Measurements from ENCODE around the gene NKIRAS2. TPM values are rescaled to one million over a fixed set of nuclear protein-coding genes. Genes with fewer than 3 reads are reported as not detected.

Gene NKIRAS2
- total and polyA plus RNA-seq, 2 of the 13 experiments (the other 11 are each of a cell fraction or from before 2014, with no cell fraction given): 27.9 to 42.0 TPM

GRCh38 chr17:41989702-41990419 is 30.0 kb upstream of the NKIRAS2 start (continued):
- TF ChIP-seq HMGXB4 (CRISPR knock-in tag; IDR thresholded peaks at IDR 0.05; ENCODE audit: borderline replicate concordance in 1 of 2, low read depth in 1 of 2): peak in 1 of 2 experiments; percentile 49; a peak in 1 of 4 replicates
- peak; percentile 61; the same call in 1 of the 2 replicates for TF ChIP-seq TBX2 (CRISPR knock-in tag; IDR thresholded peaks at IDR 0.05; ENCODE audit: borderline replicate concordance)
- no peak for TF ChIP-seq FIP1L1 (IDR thresholded peaks at IDR 0.05; ENCODE audit: borderline replicate concordance, insufficient read depth, low read depth, low read length)
- TF ChIP-seq NR2F1 (CRISPR knock-in tag; IDR thresholded peaks at IDR 0.05): peak in 1 of 2 experiments; percentile 19; a peak in 1 of 4 replicates
- no peak for TF ChIP-seq KDM2A (CRISPR knock-in tag; IDR thresholded peaks at IDR 0.05; ENCODE audit: borderline replicate concordance, low read depth)
- peak; percentile 39; the same call in 1 of the 2 replicates for TF ChIP-seq GABPB1 (CRISPR knock-in tag; IDR thresholded peaks at IDR 0.05)
- TF ChIP-seq TCF7L2 (IDR thresholded peaks at IDR 0.05; ENCODE audit: low read depth, low read length): no peak
- no peak for TF ChIP-seq CEBPZ (IDR thresholded peaks at IDR 0.05; ENCODE audit: low read length)
- peak; percentile 64 for TF ChIP-seq XRCC5 (optimal IDR thresholded peaks at IDR 0.05; ENCODE audit: low read length)
- peak; percentile 88; the same call in 1 of the 2 replicates for TF ChIP-seq AHDC1 (CRISPR knock-in tag; IDR thresholded peaks at IDR 0.05; ENCODE audit: borderline replicate concordance)
- TF ChIP-seq IRX3 (CRISPR knock-in tag; IDR thresholded peaks at IDR 0.05; ENCODE audit: borderline replicate concordance, low read depth): no peak
- no peak for TF ChIP-seq SP1 (IDR thresholded peaks at IDR 0.05)
- TF ChIP-seq SP1 (CRISPR knock-in tag; IDR thresholded peaks at IDR 0.05): no peak
- TF ChIP-seq DMAP1 (CRISPR knock-in tag; IDR thresholded peaks at IDR 0.05): peak; percentile 69; the same call in 1 of the 2 replicates
- peak; percentile 70 for TF ChIP-seq NR2F6 (IDR thresholded peaks at IDR 0.05)
- peak; percentile 51; the same call in 1 of the 2 replicates for TF ChIP-seq NR2F6 (CRISPR knock-in tag; IDR thresholded peaks at IDR 0.05)
- TF ChIP-seq ZNF414 (CRISPR knock-in tag; IDR thresholded peaks at IDR 0.05): no peak

All from HepG2 (cell line).